Measurements from ENCODE around the gene HBA1.
"Not testable (repeated sequence)": the region's sequence is repeated elsewhere in the genome, so short reads cannot be mapped to it uniquely, and the experiment has no call there.

HBA1 gene

GRCh38 chr16:204046-204445 lies 27.6 kb downstream of the HBA1 start:
- not testable (repeated sequence) for DNase-seq (ENCODE audit: low read depth)

- DNase-seq (ENCODE audit: low read depth), result not testable (repeated sequence)
These were observed 32.9 kb downstream of the HBA1 start for GRCh38 chr16:209359-209758.

GRCh38 chr16:211631-212180 lies 35.2 kb downstream of the HBA1 start:
- DNase-seq (ENCODE audit: low read depth), result not testable (repeated sequence)

- DNase-seq (ENCODE audit: low read depth), result no peak
These were observed 36.5 kb downstream of the HBA1 start for GRCh38 chr16:212999-213398.

GRCh38 chr16:220021-220420 lies 43.5 kb downstream of the HBA1 start:
- DNase-seq (ENCODE audit: low read depth), result no peak
